Upper lobe of right lung (tissue), 1 donor: ENCODE results near the gene GPR4. TPM values are rescaled to one million over a fixed set of nuclear protein-coding genes. Genes with fewer than 3 reads are reported as not detected.
A peak's percentile ranks its signal among the peaks of the same experiment; 100 is the strongest.

Experiments
- ATAC-seq: fragments of 200-7000 bp; cut with Tn5 transposase; one replicate; pipeline ENCODE4 v1.9.1; 2020; ENCODE audit warnings: mild to moderate bottlenecking, moderate library complexity
- DNase-seq: peaks from one replicate; pipeline ENCODE4 v3.0.0-alpha.2; 2020
- H3K27ac ChIP-seq: fragments of 200-600 bp; one replicate; pipeline ENCODE4 v1.8.0; 2022
- H3K27me3 ChIP-seq: fragments of 200-600 bp; one replicate; pipeline ENCODE4 v1.8.0; 2022; ENCODE audit warnings: mild to moderate bottlenecking
- H3K36me3 ChIP-seq: fragments of 200-600 bp; one replicate; pipeline ENCODE4 v1.8.0; 2022
- H3K4me1 ChIP-seq: fragments of 200-600 bp; one replicate; pipeline ENCODE4 v1.8.0; 2022
- H3K4me3 ChIP-seq: fragments of 200-600 bp; one replicate; pipeline ENCODE4 v1.8.0; 2022; ENCODE audit warnings: mild to moderate bottlenecking
- H3K9me3 ChIP-seq: fragments of 200-600 bp; one replicate; pipeline ENCODE4 v1.8.0; 2022
- intact Hi-C: fragments of 100-400 bp; cut with DNase I; formaldehyde crosslinking; loops from one replicate; pipeline ENCODE4 v1.11.0; 2022
- long read RNA-seq: library from polyadenylated mRNA; unstranded; transcript quantifications from one replicate; pipeline ENCODE4 v2.0.0, GENCODE V29; 2021
- total RNA-seq: library from RNA; stranded (reverse); fragmentation: NEBNext Ultra II Directional; extraction: Animal tissue kit (Norgen Biotek cat#: 25700); gene quantifications from one replicate; pipeline ENCODE4 v1.2.1, GENCODE V29; 2021
- TF ChIP-seq, protein P1 (sequence below): fragments of 200-600 bp; IDR thresholded peaks from one replicate; pipeline ENCODE4 v1.8.0; 2022; ENCODE audit warnings: antibody characterized with exemption
- donor health status: DM: no; HTN: yes; CAD: no; lungs with severe emphysema.

Gene GPR4
- total RNA-seq, result 18.5 TPM
- long read RNA-seq, transcript GPR4-201 (2 exons, 3,048 nt), result major isoform, 18 of 38 reads
- long read RNA-seq, partial matches to known transcripts, result 0 of 38 reads
- long read RNA-seq, other reads (novel, unspliced or antisense), result 20 of 38 reads

DNA sequence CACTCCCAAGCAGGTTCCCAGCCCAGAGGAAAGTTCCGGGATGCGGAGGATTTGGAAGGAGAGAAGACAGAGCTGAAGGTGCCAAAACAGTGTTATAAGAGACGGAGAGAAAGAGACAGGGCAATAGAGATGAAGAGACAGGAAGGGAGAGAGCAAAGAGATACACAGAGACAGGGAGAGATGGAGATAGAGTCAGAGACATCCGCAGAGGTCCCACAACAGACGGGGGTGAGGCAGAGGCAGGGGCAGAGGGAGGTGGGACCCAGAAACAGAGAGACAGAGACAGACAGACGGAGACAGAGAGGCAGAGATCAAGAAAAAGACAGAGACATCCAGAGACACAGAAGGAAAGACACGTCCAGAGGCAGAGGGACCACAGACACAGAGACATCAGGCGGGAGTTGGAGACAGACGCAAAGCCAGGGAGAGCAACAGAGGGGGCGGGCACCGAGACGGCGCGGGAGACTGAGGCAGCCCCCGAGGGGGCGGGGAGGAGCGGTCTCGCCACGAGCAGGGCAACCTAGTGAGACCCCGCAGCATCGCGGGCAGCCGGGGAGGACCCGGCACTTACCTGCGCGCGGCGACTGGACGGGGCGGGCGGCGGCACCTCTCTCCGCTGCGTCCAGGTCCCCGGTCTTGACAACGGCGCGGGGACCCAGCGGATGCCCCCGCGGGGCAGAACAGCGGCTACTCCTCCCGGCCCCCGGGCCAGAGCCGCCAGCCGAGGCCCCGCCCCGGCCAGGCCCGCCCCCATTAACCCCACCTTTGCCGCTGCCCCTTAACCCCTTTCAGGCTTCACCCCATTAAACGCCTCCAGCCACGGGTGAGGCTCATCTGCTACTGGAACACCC is at the start of gene GPR4:
GPR4 (minus strand) TSS at position 689 of the 851 bp plus-strand sequence. CDS start 10,346 bp downstream, outside the sequence.
- Histone ChIP-seq H3K27ac (no peak within 1 kb of the TSS), H3K9me3 (no peaks in the 10 kb centered on the region), H3K4me1 (peaks cover 22% of the 10 kb centered on the region), H3K4me3 (peak within 1 kb of the TSS; percentile 52), H3K27me3 (peaks cover 54% of the 10 kb centered on the region), H3K36me3 (no peaks in the 10 kb centered on the region)
- TF ChIP-seq, protein P1, sequence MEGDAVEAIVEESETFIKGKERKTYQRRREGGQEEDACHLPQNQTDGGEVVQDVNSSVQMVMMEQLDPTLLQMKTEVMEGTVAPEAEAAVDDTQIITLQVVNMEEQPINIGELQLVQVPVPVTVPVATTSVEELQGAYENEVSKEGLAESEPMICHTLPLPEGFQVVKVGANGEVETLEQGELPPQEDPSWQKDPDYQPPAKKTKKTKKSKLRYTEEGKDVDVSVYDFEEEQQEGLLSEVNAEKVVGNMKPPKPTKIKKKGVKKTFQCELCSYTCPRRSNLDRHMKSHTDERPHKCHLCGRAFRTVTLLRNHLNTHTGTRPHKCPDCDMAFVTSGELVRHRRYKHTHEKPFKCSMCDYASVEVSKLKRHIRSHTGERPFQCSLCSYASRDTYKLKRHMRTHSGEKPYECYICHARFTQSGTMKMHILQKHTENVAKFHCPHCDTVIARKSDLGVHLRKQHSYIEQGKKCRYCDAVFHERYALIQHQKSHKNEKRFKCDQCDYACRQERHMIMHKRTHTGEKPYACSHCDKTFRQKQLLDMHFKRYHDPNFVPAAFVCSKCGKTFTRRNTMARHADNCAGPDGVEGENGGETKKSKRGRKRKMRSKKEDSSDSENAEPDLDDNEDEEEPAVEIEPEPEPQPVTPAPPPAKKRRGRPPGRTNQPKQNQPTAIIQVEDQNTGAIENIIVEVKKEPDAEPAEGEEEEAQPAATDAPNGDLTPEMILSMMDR, result no peak
- peak; percentile 63 for ATAC-seq
- DNase-seq, result no peak
- intact Hi-C loops, result no loop called here

- no peak overlapping the region for H3K27ac ChIP-seq
- no peaks in the 10 kb centered on the region for H3K27me3 ChIP-seq
- no peaks in the 10 kb centered on the region for H3K9me3 ChIP-seq
- ATAC-seq (no peak), DNase-seq (no peak)
- H3K4me3 ChIP-seq, result no peak overlapping the region
- TF ChIP-seq, protein P1, result no peak
- no peaks in the 10 kb centered on the region for H3K36me3 ChIP-seq
- intact Hi-C loops, result no loop called here
- H3K4me1 ChIP-seq, result peaks cover 8% of the 10 kb centered on the region
Observed at GRCh38 chr19:45650722-45651121, 48.7 kb upstream of the GPR4 start.

- Histone ChIP-seq H3K9me3 (no peaks in the 10 kb centered on the region), H3K27ac (no peak overlapping the region), H3K4me3 (peak overlapping the region; percentile 40), H3K4me1 (peaks cover 34% of the 10 kb centered on the region), H3K36me3 (no peaks in the 10 kb centered on the region), H3K27me3 (no peaks in the 10 kb centered on the region)
- DNase-seq, result no peak
- TF ChIP-seq, protein P1, result no peak
- no peak for ATAC-seq
- intact Hi-C loops, result loop anchor here (10.0 kb wide), 1 partner anchor 122 kb away; no protein-coding TSS in a partner anchor
Observed at GRCh38 chr19:45646345-45646698, 44.3 kb upstream of the GPR4 start.

- Histone ChIP-seq H3K27me3 (no peaks in the 10 kb centered on the region), H3K4me3 (peak overlapping the region; percentile 40), H3K27ac (no peak overlapping the region), H3K4me1 (peaks cover 40% of the 10 kb centered on the region), H3K36me3 (no peaks in the 10 kb centered on the region), H3K9me3 (no peaks in the 10 kb centered on the region)
- intact Hi-C loops, result loop anchor here (10.0 kb wide), 1 partner anchor 121 kb away; no protein-coding TSS in a partner anchor
- TF ChIP-seq, protein P1, result no peak
- DNase-seq (peak; percentile 84), ATAC-seq (peak; percentile 57)
Observed at GRCh38 chr19:45645631-45646344, 43.8 kb upstream of the GPR4 start.

- TF ChIP-seq, protein P1, result no peak
- Histone ChIP-seq H3K36me3 (no peaks in the 10 kb centered on the region), H3K27ac (no peak overlapping the region), H3K4me1 (peaks cover 42% of the 10 kb centered on the region), H3K27me3 (no peaks in the 10 kb centered on the region), H3K9me3 (no peaks in the 10 kb centered on the region), H3K4me3 (peak overlapping the region; percentile 40)
- ATAC-seq (no peak), DNase-seq (peak; percentile 65)
- intact Hi-C loops, result loop anchor here (10.0 kb wide), 1 partner anchor 120 kb away; no protein-coding TSS in a partner anchor
Observed at GRCh38 chr19:45645068-45645630, 43.1 kb upstream of the GPR4 start.
